HCT116 (cell line): Measurements from ENCODE around the gene PEX10. TPM values are rescaled to one million over a fixed set of nuclear protein-coding genes. Genes with fewer than 3 reads are reported as not detected.

Source experiments
- ATAC-seq: fragments of 200-7000 bp; cut with Tn5 transposase; 2 replicates; pipeline ENCODE4 v1.9.1; 2020; ENCODE audit warnings: mild to moderate bottlenecking, moderate library complexity
- BruUV-seq: library from RNA; stranded (reverse); fragments of 400-500 nt; replicated peaks from 2 replicates; lab custom pipeline; 2021; lab: Mats Ljungman, UMichigan
- CTCF ChIA-PET: fragments of 300-600 bp; sonication (Branson Sonifier 250); formaldehyde crosslinking; loops from one replicate; lab custom pipeline; 2021; ENCODE audit warnings: antibody characterized with exemption; lab: Charles Lee
- POLR2A ChIA-PET: fragments of 300-600, 350-600 bp; sonication (Branson Sonifier 250); formaldehyde crosslinking; loops from one replicate; lab custom pipeline; 2021; ENCODE audit warnings: antibody characterized with exemption; lab: Charles Lee
- RAD21 ChIA-PET, 2 experiments: fragments of 300-600 bp; sonication (Branson Sonifier 250); formaldehyde crosslinking; loops; one replicate each; lab custom pipeline; 2023; ENCODE audit warnings: low total read pairs in 2 of 2; ENCODE audit not compliant: uncharacterized antibody in 2 of 2, unreplicated experiment in 2 of 2, low non-redundant PET in 1 of 2; lab: Charles Lee
- DNase-seq: peaks from one replicate; pipeline ENCODE4 v3.0.0-alpha.2; 2010; ENCODE audit warnings: low read depth, low spot score
- H2AFZ ChIP-seq: fragments of 200-600 bp; shearing (Covaris generic), sonication (generic); 2 replicates; pipeline ENCODE4 v1.6.1; 2017; ENCODE audit warnings: low read depth, mixed run types, mixed read lengths, antibody characterized with exemption, low read length; ENCODE audit not compliant: poor library complexity, severe bottlenecking
- H3K27ac ChIP-seq: 2 replicates; pipeline ENCODE4 v1.5.1; 2012; ENCODE audit warnings: low read depth, low read length
- H3K27me3 ChIP-seq: fragments of 200-600 bp; sonication (generic); 2 replicates; pipeline ENCODE4 v1.6.1; 2016; ENCODE audit warnings: mixed run types, low read length, mixed read lengths; ENCODE audit not compliant: insufficient read depth
- H3K36me3 ChIP-seq, 2 experiments: fragments of 200-500 bp in 1 of 2; fragments of 200-600 bp in 1 of 2; sonication (Bioruptor generic) in 1 of 2; sonication (generic) in 1 of 2; 2 replicates each; pipeline versions ENCODE4 v1.5.1 to v1.6.1; 2014 to 2016; ENCODE audit warnings: low read length in 2 of 2, inconsistent platforms in 1 of 2, mixed read lengths in 1 of 2, mixed run types in 1 of 2; ENCODE audit not compliant: insufficient read depth in 2 of 2, control insufficient read depth in 1 of 2
- H3K4me1 ChIP-seq, 2 experiments: fragments of 200-600 bp in 1 of 2; sonication (generic) in 1 of 2; 2 replicates each; pipeline versions ENCODE4 v1.5.1 to v1.6.1; 2012 to 2017; ENCODE audit warnings: low read length in 2 of 2, inconsistent platforms in 1 of 2, mild to moderate bottlenecking in 1 of 2, mixed read lengths in 1 of 2, mixed run types in 1 of 2, moderate library complexity in 1 of 2; ENCODE audit not compliant: insufficient read depth in 2 of 2, control insufficient read depth in 1 of 2
- H3K4me2 ChIP-seq: fragments of 200-600 bp; sonication (generic); 2 replicates; pipeline ENCODE4 v1.6.1; 2017; ENCODE audit warnings: mixed run types, low read length, mixed read lengths
- H3K4me3 ChIP-seq, 2 experiments: fragments of 200-600 bp in 1 of 2; sonication (generic) in 1 of 2; replicated peaks in 1 of 2; 2 replicates each; pipeline ENCODE4 v1.5.1; 2011 to 2016; ENCODE audit warnings: low read length in 2 of 2, control low read depth in 1 of 2, low read depth in 1 of 2, mild to moderate bottlenecking in 1 of 2, mixed read lengths in 1 of 2, mixed run types in 1 of 2
- H3K79me2 ChIP-seq: fragments of 200-600 bp; sonication (generic); 2 replicates; pipeline ENCODE4 v1.6.1; 2017; ENCODE audit warnings: mild to moderate bottlenecking, mixed run types, low read length, moderate library complexity, mixed read lengths; ENCODE audit not compliant: insufficient read depth
- H3K9ac ChIP-seq: fragments of 200-600 bp; sonication (generic); 2 replicates; pipeline ENCODE4 v1.6.1; 2016; ENCODE audit warnings: low read length, mixed read lengths
- H3K9me2 ChIP-seq: fragments of 200-600 bp; sonication (generic), shearing (Covaris generic); 2 replicates; pipeline ENCODE4 v1.6.1; 2017; ENCODE audit warnings: mixed run types, mild to moderate bottlenecking, moderate library complexity; ENCODE audit not compliant: insufficient read depth
- H3K9me3 ChIP-seq, 2 experiments: fragments of 200-500 bp in 1 of 2; fragments of 200-600 bp in 1 of 2; sonication (Bioruptor generic) in 1 of 2; sonication (generic) in 1 of 2; 2 replicates each; pipeline ENCODE4 v1.6.1; 2014 to 2017; ENCODE audit warnings: low read length in 2 of 2, mixed read lengths in 2 of 2, inconsistent platforms in 1 of 2, low read depth in 1 of 2, mild to moderate bottlenecking in 1 of 2, mixed run types in 1 of 2, moderate library complexity in 1 of 2; ENCODE audit not compliant: control insufficient read depth in 1 of 2, insufficient read depth in 1 of 2
- H4K20me1 ChIP-seq: fragments of 200-600 bp; sonication (generic), shearing (Covaris generic); 2 replicates; pipeline ENCODE4 v1.6.1; 2017; ENCODE audit warnings: mixed run types, mild to moderate bottlenecking, moderate library complexity; ENCODE audit not compliant: insufficient read depth
- CBX3 ChIP-seq: IDR thresholded peaks from 2 replicates; pipeline ENCODE4 v1.6.1; 2012; ENCODE audit warnings: low read depth
- CEBPB ChIP-seq: IDR thresholded peaks from 2 replicates; pipeline ENCODE4 v1.6.1; 2012; ENCODE audit warnings: low read depth
- EGR1 ChIP-seq: IDR thresholded peaks from 2 replicates; pipeline ENCODE4 v1.6.1; 2012; ENCODE audit warnings: low read depth
- ELF1 ChIP-seq: IDR thresholded peaks from 2 replicates; pipeline ENCODE4 v1.6.1; 2012; ENCODE audit warnings: low read depth, borderline replicate concordance
- EZH2 ChIP-seq: fragments of 200-600 bp; sonication (generic); IDR thresholded peaks from 2 replicates; pipeline ENCODE4 v1.6.1; 2017; ENCODE audit warnings: antibody characterized with exemption, mixed run types
- EZH2phosphoT487 ChIP-seq: fragments of 200-600 bp; IDR thresholded peaks from 2 replicates; pipeline ENCODE4 v1.6.1; 2018; ENCODE audit warnings: antibody characterized with exemption, borderline replicate concordance
- FOSL1 ChIP-seq: IDR thresholded peaks from 2 replicates; pipeline ENCODE4 v1.6.1; 2012; ENCODE audit warnings: low read depth
- JUND ChIP-seq: IDR thresholded peaks from 2 replicates; pipeline ENCODE4 v1.6.1; 2012
- SP1 ChIP-seq: IDR thresholded peaks from 2 replicates; pipeline ENCODE4 v1.6.1; 2012; ENCODE audit warnings: low read depth
- SRF ChIP-seq: IDR thresholded peaks from 2 replicates; pipeline ENCODE4 v1.6.1; 2012; ENCODE audit warnings: low read depth
- TCF7L2 ChIP-seq: IDR thresholded peaks from 2 replicates; pipeline ENCODE4 v1.7.0; 2011; ENCODE audit warnings: borderline replicate concordance, inconsistent platforms; ENCODE audit not compliant: insufficient read depth, insufficient read length; ENCODE audit errors: extremely low read depth
- ZBTB33 ChIP-seq: IDR thresholded peaks from 2 replicates; pipeline ENCODE4 v1.6.1; 2011; ENCODE audit warnings: mild to moderate bottlenecking, low read length, moderate library complexity; ENCODE audit not compliant: insufficient replicate concordance; ENCODE audit errors: extremely low read depth
- ZFX ChIP-seq: fragments of 450-650 bp; IDR thresholded peaks from 2 replicates; pipeline ENCODE4 v1.6.1; 2017
- ZNF274 ChIP-seq: fragments of 200-500 bp; sonication (Bioruptor generic); IDR thresholded peaks from 2 replicates; pipeline ENCODE4 v1.6.1; 2014; ENCODE audit warnings: mild to moderate bottlenecking, low read depth, low read length, inconsistent platforms
- intact Hi-C: fragments of 100-400 bp; cut with micrococcal nuclease; formaldehyde crosslinking; loops from 2 replicates; pipeline ENCODE4 v1.10.0; 2022
- total RNA-seq: library from RNA; stranded (reverse); gene quantifications from one replicate; pipeline ENCODE4 v1.2.1, GENCODE V29; 2021; ENCODE audit not compliant: unreplicated experiment
- TF ChIP-seq, protein P1 (sequence below): IDR thresholded peaks from 2 replicates; pipeline ENCODE4 v1.6.1; 2012
- TF ChIP-seq, protein P2 (sequence below), 3 experiments: fragments of 200-600 bp in 1 of 3; sonication (generic) in 1 of 3; IDR thresholded peaks in 2 of 3; conservative IDR thresholded peaks in 1 of 3; 2 replicates each; pipeline ENCODE4 v1.5.1; 2012 to 2017; ENCODE audit warnings: low read depth in 2 of 3, low read length in 2 of 3, antibody characterized with exemption in 1 of 3, borderline replicate concordance in 1 of 3, control low read depth in 1 of 3, mild to moderate bottlenecking in 1 of 3, mixed read lengths in 1 of 3, mixed run types in 1 of 3, moderate library complexity in 1 of 3; ENCODE audit not compliant: insufficient read depth in 1 of 3
- TF ChIP-seq, protein P3 (sequence below): IDR thresholded peaks from 2 replicates; pipeline ENCODE4 v1.6.1; 2012

Gene PEX10
- total RNA-seq, 1 experiment from 2014 or later = 27.9 TPM

GRCh38 chr1:2445823-2446215 is 33.5 kb upstream of the PEX10 start:
- H3K36me3 ChIP-seq = no peaks in the 10 kb centered on the region
- RAD21 ChIA-PET = no interaction called here
- DNase-seq (no peak), ATAC-seq (no peak)
- no peaks in the 10 kb centered on the region for H3K79me2 ChIP-seq
- POLR2A ChIA-PET = no interaction called here
- H3K4me3 ChIP-seq = no peak overlapping the region
- H2AFZ ChIP-seq = no peak overlapping the region
- no peaks in the 10 kb centered on the region for H3K9me3 ChIP-seq
- H4K20me1 ChIP-seq = no peaks in the 10 kb centered on the region
- H3K27me3 ChIP-seq = no peaks in the 10 kb centered on the region
- H3K4me2 ChIP-seq = no peak overlapping the region
- no TSS peak for BruUV-seq
- CTCF ChIA-PET = no interaction called here
- H3K9ac ChIP-seq = no peak overlapping the region
- H3K4me1 ChIP-seq = no peaks in the 10 kb centered on the region
- intact Hi-C loops = no loop called here
- TF ChIP-seq JUND = no peak
- TF ChIP-seq ZFX = no peak
- TF ChIP-seq, protein P1, sequence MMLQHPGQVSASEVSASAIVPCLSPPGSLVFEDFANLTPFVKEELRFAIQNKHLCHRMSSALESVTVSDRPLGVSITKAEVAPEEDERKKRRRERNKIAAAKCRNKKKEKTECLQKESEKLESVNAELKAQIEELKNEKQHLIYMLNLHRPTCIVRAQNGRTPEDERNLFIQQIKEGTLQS = no peak
- no peak for TF ChIP-seq TCF7L2
- TF ChIP-seq ZNF274 = no peak
- TF ChIP-seq EZH2phosphoT487 = no peak
- TF ChIP-seq, all 23 proteins: peak for 0
- H3K9me2 ChIP-seq = no peaks in the 10 kb centered on the region
- no peak overlapping the region for H3K27ac ChIP-seq

DNA sequence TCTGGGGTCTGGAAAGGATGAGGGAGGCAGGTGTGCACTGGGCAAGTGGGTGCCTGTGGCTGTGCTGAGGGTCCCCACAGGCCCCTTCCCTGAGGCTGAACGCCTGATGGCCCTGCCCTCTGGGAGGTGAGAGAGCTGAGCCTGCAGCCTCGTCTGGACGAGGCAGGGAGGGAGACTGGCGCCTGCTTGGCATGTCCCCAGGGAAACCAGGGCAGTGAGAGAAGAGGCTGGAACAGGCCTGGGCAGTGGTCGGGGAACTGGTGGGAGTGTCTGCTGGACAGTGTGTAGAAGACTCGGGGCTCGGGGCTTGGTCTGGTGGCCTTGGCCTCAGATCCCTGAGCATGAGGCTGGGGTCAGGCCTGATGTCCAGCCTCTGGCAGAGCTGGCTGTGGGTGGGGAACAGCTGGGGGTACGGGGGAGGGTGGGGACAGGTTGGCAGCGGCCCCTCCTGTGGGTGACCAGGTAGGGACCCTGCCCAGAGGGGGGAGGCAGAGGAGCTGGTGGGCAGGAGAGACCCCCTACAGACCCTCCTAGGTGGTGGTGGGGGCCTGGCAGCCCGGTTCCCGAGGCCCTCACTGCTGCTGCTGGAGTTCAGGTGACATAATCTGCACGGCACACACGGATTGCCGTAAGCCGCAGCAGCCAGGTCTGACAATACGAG is 32.9 kb upstream of the PEX10 start:
- no peaks in the 10 kb centered on the region for H3K4me1 ChIP-seq
- no peaks in the 10 kb centered on the region for H4K20me1 ChIP-seq
- BruUV-seq = no TSS peak
- no peaks in the 10 kb centered on the region for H3K9me2 ChIP-seq
- no peaks in the 10 kb centered on the region for H3K36me3 ChIP-seq
- no peak overlapping the region for H3K4me2 ChIP-seq
- intact Hi-C loops = no loop called here
- no peaks in the 10 kb centered on the region for H3K9me3 ChIP-seq
- H3K4me3 ChIP-seq = no peak overlapping the region
- ChIA-PET POLR2A (no interaction called here), CTCF (no interaction called here), RAD21 (no interaction called here)
- no peak for DNase-seq
- no peak overlapping the region for H3K27ac ChIP-seq
- no peaks in the 10 kb centered on the region for H3K79me2 ChIP-seq
- no peak for ATAC-seq
- no peak overlapping the region for H2AFZ ChIP-seq
- H3K9ac ChIP-seq = no peak overlapping the region
- H3K27me3 ChIP-seq = no peaks in the 10 kb centered on the region
- no peak for TF ChIP-seq EZH2phosphoT487
- TF ChIP-seq ELF1 = no peak
- TF ChIP-seq SP1 = no peak
- no peak for TF ChIP-seq CBX3
- TF ChIP-seq EGR1 = no peak
- TF ChIP-seq, protein P2, sequence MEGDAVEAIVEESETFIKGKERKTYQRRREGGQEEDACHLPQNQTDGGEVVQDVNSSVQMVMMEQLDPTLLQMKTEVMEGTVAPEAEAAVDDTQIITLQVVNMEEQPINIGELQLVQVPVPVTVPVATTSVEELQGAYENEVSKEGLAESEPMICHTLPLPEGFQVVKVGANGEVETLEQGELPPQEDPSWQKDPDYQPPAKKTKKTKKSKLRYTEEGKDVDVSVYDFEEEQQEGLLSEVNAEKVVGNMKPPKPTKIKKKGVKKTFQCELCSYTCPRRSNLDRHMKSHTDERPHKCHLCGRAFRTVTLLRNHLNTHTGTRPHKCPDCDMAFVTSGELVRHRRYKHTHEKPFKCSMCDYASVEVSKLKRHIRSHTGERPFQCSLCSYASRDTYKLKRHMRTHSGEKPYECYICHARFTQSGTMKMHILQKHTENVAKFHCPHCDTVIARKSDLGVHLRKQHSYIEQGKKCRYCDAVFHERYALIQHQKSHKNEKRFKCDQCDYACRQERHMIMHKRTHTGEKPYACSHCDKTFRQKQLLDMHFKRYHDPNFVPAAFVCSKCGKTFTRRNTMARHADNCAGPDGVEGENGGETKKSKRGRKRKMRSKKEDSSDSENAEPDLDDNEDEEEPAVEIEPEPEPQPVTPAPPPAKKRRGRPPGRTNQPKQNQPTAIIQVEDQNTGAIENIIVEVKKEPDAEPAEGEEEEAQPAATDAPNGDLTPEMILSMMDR (IDR thresholded peaks at IDR 0.05 in 2 of 3, conservative IDR thresholded peaks at IDR 0.05 in 1 of 3; ENCODE audit: borderline replicate concordance in 1 of 3, insufficient read depth in 1 of 3, low read depth in 2 of 3, low read length in 2 of 3) = no peak
- no peak for TF ChIP-seq ZFX
- no peak for TF ChIP-seq SRF
- no peak for TF ChIP-seq FOSL1
- TF ChIP-seq CEBPB = no peak
- TF ChIP-seq TCF7L2 = no peak
- no peak for TF ChIP-seq EZH2
- TF ChIP-seq, protein P3, sequence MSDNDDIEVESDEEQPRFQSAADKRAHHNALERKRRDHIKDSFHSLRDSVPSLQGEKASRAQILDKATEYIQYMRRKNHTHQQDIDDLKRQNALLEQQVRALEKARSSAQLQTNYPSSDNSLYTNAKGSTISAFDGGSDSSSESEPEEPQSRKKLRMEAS = no peak
- TF ChIP-seq, protein P1 = no peak
- TF ChIP-seq ZBTB33 = no peak
